ENCODE data around the gene RHOXF1. TPM values are rescaled to one million over a fixed set of nuclear protein-coding genes. Genes with fewer than 3 reads are reported as not detected.
"Not testable (repeated sequence)": the region's sequence is repeated elsewhere in the genome, so short reads cannot be mapped to it uniquely, and the experiment has no call there.

The RHOXF1 gene
- total and polyA plus RNA-seq, 2 of the 8 experiments (the other 6 are each of a cell fraction or from before 2014, with no cell fraction given), result not detected

GRCh38 chrX:120104707-120105106 lies 11.0 kb downstream of the RHOXF1 start:
- H3K27me3 ChIP-seq (replicated peaks in 1 of 4; ENCODE audit: control insufficient read depth in 3 of 4, extremely low read depth in 1 of 4, insufficient read depth in 3 of 4, low read length in 3 of 4); H4K8ac ChIP-seq (ENCODE audit: extremely low read depth, insufficient read depth, low read length); H3K36me3 ChIP-seq (ENCODE audit: control insufficient read depth in 2 of 4, insufficient read depth in 4 of 4, low read length in 3 of 4); H3K9me3 ChIP-seq (ENCODE audit: insufficient read depth in 2 of 2, low read depth in 1 of 2, low read length in 1 of 2); H3K18ac ChIP-seq (ENCODE audit: extremely low read depth, low read length); H3K4me2 ChIP-seq (ENCODE audit: insufficient read depth in 1 of 2, low read depth in 2 of 2, low read length in 2 of 2); FAIRE-seq; H3K23ac ChIP-seq (ENCODE audit: insufficient read length); H3K27ac ChIP-seq (ENCODE audit: low read depth, low read length); CTCF ChIA-PET (ENCODE audit: partially characterized antibody); H3K56ac ChIP-seq (replicated peaks; ENCODE audit: insufficient read length, low read depth, low read length); H3K23me2 ChIP-seq (ENCODE audit: low read depth, low read length); H3K4me3 ChIP-seq (ENCODE audit: extremely low read depth in 1 of 4, insufficient read depth in 2 of 4, low read depth in 3 of 4, low read length in 4 of 4); H4K5ac ChIP-seq (ENCODE audit: insufficient read length, low read depth, low read length); H4K20me1 ChIP-seq (replicated peaks in 1 of 2; ENCODE audit: control insufficient read depth in 1 of 2, insufficient read depth in 2 of 2, low read length in 2 of 2); DNase-seq (ENCODE audit: low read depth in 1 of 2, low spot score in 2 of 2); H2BK5ac ChIP-seq (ENCODE audit: low read depth, low read length); POLR2A ChIA-PET (ENCODE audit: partially characterized antibody); H3K4ac ChIP-seq (replicated peaks; ENCODE audit: insufficient read length, low read depth, low read length); H2BK12ac ChIP-seq (ENCODE audit: low read depth, low read length); H2AFZ ChIP-seq (ENCODE audit: low read length); H3K79me1 ChIP-seq (ENCODE audit: low read depth, low read length); H2AK5ac ChIP-seq (ENCODE audit: low read depth, low read length); H3K14ac ChIP-seq (ENCODE audit: insufficient read length); H4K91ac ChIP-seq (replicated peaks; ENCODE audit: insufficient read length, low read length); H2BK20ac ChIP-seq (ENCODE audit: low read length); H3K4me1 ChIP-seq (replicated peaks in 1 of 4; ENCODE audit: control insufficient read depth in 3 of 4, insufficient read depth in 4 of 4, low read length in 3 of 4); H3K79me2 ChIP-seq (ENCODE audit: control insufficient read depth in 1 of 2, insufficient read depth in 2 of 2, low read length in 2 of 2); H3K9ac ChIP-seq (replicated peaks in 1 of 4; ENCODE audit: extremely low read depth in 1 of 4, low read depth in 3 of 4, low read length in 3 of 4); H2BK15ac ChIP-seq (ENCODE audit: low read length); H2BK120ac ChIP-seq (replicated peaks; ENCODE audit: low read depth, low read length): not testable (repeated sequence)
- 100% methylated on average over 2 of the region's 2 CpGs; no CpG with 5 or more reads in 1 of the 2 experiments for WGBS, 2 experiments (ENCODE audit: extremely low coverage in 1 of 2, insufficient coverage in 1 of 2, insufficient read length in 1 of 2, insufficient replicate concordance in 2 of 2, low coverage in 1 of 2, low lambda C conversion rate in 2 of 2, missing lambda C conversion rate in 1 of 2)

- H3K4me3 ChIP-seq (ENCODE audit: extremely low read depth in 1 of 4, insufficient read depth in 2 of 4, low read depth in 3 of 4, low read length in 4 of 4); H3K18ac ChIP-seq (ENCODE audit: extremely low read depth, low read length); H4K8ac ChIP-seq (ENCODE audit: extremely low read depth, insufficient read depth, low read length); H4K20me1 ChIP-seq (replicated peaks in 1 of 2; ENCODE audit: control insufficient read depth in 1 of 2, insufficient read depth in 2 of 2, low read length in 2 of 2); H3K4ac ChIP-seq (replicated peaks; ENCODE audit: insufficient read length, low read depth, low read length); H3K27ac ChIP-seq (ENCODE audit: low read depth, low read length); H4K5ac ChIP-seq (ENCODE audit: insufficient read length, low read depth, low read length); H3K27me3 ChIP-seq (replicated peaks in 1 of 4; ENCODE audit: control insufficient read depth in 3 of 4, extremely low read depth in 1 of 4, insufficient read depth in 3 of 4, low read length in 3 of 4); H2AK5ac ChIP-seq (ENCODE audit: low read depth, low read length); H3K23me2 ChIP-seq (ENCODE audit: low read depth, low read length); H2BK12ac ChIP-seq (ENCODE audit: low read depth, low read length); H3K56ac ChIP-seq (replicated peaks; ENCODE audit: insufficient read length, low read depth, low read length); H3K23ac ChIP-seq (ENCODE audit: insufficient read length); FAIRE-seq; H4K91ac ChIP-seq (replicated peaks; ENCODE audit: insufficient read length, low read length); H3K36me3 ChIP-seq (ENCODE audit: control insufficient read depth in 2 of 4, insufficient read depth in 4 of 4, low read length in 3 of 4); H3K4me1 ChIP-seq (replicated peaks in 1 of 4; ENCODE audit: control insufficient read depth in 3 of 4, insufficient read depth in 4 of 4, low read length in 3 of 4); CTCF ChIA-PET (ENCODE audit: partially characterized antibody); H3K14ac ChIP-seq (ENCODE audit: insufficient read length); H3K9me3 ChIP-seq (ENCODE audit: insufficient read depth in 2 of 2, low read depth in 1 of 2, low read length in 1 of 2); H3K79me2 ChIP-seq (ENCODE audit: control insufficient read depth in 1 of 2, insufficient read depth in 2 of 2, low read length in 2 of 2); DNase-seq (ENCODE audit: low read depth in 1 of 2, low spot score in 2 of 2); H2BK20ac ChIP-seq (ENCODE audit: low read length); H3K4me2 ChIP-seq (ENCODE audit: insufficient read depth in 1 of 2, low read depth in 2 of 2, low read length in 2 of 2); H3K9ac ChIP-seq (replicated peaks in 1 of 4; ENCODE audit: extremely low read depth in 1 of 4, low read depth in 3 of 4, low read length in 3 of 4); H2BK15ac ChIP-seq (ENCODE audit: low read length); H2BK5ac ChIP-seq (ENCODE audit: low read depth, low read length); H2AFZ ChIP-seq (ENCODE audit: low read length); H3K79me1 ChIP-seq (ENCODE audit: low read depth, low read length); H2BK120ac ChIP-seq (replicated peaks; ENCODE audit: low read depth, low read length): not testable (repeated sequence)
- WGBS, 2 experiments (ENCODE audit: extremely low coverage in 1 of 2, insufficient coverage in 1 of 2, insufficient read length in 1 of 2, insufficient replicate concordance in 2 of 2, low coverage in 1 of 2, low lambda C conversion rate in 2 of 2, missing lambda C conversion rate in 1 of 2), result 92% methylated on average over 1 of the region's 2 CpGs; no CpG with 5 or more reads in 1 of the 2 experiments
- POLR2A ChIA-PET (ENCODE audit: partially characterized antibody), result interaction anchor here (1.7 kb wide), 1 partner anchor 8 kb away, joined by 3 read pairs; no protein-coding TSS in a partner anchor
Measured at GRCh38 chrX:120101057-120101456, 14.7 kb downstream of the RHOXF1 start.
